GM19239 (cell line): Measurements from ENCODE around the gene SETDB1.

Experiments
- DNase-seq: peaks from one replicate; pipeline ENCODE4 v3.0.0; 2011; ENCODE audit warnings: low spot score; ENCODE audit not compliant: insufficient read length
- FAIRE-seq: peaks from 2 replicates; lab custom pipeline; 2011; peaks lifted over from hg19 to GRCh38; lab: Jason Lieb, UNC

The SETDB1 gene

DNA sequence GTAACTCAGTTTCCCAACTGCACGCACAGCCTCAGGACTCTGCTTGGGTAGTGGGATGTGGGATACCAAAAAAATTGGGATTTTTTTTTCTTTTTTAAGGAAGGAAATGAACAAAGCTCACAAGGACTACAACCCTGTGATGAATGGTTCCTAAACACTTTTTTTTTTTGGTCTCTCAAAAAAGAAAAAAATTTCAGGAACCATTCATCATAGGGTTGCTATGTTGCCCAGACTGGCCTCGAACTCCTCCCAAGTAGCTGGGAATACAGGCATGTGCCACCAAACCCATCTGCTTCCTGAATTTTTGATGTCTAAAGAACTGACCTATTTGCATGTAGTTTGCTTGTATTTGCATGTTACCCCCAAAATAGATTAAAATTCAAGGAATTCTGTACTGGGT is 73.8 kb downstream of the SETDB1 start:
- DNase-seq (no peak), FAIRE-seq (no peak)

DNA sequence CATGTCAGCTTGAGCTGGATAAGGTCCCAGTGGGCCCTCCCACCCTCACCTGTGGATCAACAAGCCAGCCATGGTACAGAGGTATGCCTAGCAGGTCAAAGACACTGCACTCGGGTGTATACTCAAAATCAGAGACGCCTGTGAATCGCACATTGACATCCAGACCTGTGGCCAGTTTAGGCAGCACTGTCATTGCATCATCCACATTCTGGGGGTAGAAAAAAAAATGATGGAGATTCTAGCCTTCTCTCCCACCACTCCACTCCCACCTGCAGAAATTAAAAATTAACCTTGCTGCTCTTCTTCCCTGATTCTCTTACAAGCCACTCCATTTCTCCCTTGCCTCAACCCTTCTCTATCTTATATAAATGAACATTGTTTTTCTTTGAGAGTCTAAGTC is 74.2 kb downstream of the SETDB1 start:
- DNase-seq, result no peak
- FAIRE-seq, result no peak

DNA sequence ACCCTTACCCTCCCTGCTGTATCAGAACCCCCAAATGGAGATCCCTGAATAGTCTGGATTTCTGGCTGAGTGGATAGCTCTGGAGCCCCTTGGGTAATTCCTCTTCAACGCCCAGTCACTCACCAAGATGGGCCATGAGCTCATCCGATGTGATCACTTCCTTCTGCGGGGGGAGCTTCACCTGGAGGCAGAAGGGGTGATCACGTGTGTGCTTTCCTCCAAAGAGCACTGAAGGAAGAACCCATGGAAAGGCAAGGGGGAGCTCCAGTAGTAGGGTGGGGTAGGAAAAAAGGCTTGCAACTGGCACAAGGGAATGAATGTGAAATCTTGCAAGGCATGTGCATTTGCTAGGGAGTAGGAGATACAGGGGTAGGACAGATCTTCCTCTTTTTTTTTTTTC is 75.4 kb downstream of the SETDB1 start:
- DNase-seq (no peak), FAIRE-seq (no peak)

DNA sequence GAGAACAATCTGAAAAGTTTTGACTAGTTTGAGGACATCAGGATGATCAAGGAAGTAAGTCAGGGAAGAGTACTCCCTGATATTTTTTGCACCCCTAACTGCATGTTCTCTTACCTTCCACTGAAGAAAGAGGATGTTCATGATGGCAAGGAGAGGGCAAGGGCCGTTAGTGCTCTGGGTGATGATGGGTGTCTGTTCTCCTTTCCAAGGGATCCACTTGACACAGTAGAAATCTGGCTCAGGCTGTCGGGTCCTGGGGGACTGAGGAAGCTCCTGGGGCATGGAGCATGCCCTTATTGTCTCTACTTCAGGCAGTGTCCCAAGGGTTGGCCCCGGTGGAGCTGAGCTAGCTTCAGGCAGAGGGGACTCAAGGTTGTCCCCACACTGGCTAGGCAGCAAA is 75.9 kb downstream of the SETDB1 start:
- DNase-seq (no peak), FAIRE-seq (no peak)

DNA sequence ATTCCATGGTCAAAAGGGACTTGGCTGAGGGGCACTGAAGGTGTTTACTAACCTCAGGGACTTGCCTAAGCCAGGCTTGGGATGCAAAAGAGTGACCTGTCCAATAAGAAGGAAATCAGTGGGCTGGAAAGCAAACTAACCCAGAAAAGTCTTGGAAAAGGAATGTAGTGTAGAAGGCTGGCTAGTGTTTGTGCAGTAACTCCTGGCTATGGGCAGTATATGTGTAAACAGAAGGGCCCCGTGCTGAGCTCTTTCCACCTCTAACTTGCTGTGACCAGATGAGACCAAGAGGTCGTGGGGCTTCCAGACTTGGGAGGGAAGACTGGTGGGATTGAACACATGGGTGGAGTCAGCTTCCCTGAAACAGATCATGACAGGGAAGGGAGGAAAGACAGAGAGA is 76.4 kb downstream of the SETDB1 start:
- no peak for DNase-seq
- FAIRE-seq, result no peak

DNA sequence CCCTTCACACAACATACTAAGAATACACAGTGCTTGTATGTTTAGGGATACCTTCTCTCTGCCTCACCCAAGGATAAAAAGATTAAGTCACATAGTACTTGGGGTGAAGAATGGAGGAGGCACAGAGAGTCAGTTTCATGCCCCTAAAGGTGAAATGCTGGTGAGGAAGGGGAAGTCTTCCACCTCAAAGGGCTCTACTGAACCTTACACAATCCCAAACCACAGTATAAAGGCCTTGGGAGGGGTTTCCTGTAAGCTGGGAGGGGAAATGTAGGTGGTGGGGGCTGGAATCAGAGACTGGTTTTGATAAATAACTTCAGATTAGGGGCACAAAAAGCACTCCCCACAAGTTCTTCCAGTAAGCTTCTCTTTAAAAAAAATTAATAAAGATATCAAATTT is 77.0 kb downstream of the SETDB1 start:
- DNase-seq (no peak), FAIRE-seq (no peak)

DNA sequence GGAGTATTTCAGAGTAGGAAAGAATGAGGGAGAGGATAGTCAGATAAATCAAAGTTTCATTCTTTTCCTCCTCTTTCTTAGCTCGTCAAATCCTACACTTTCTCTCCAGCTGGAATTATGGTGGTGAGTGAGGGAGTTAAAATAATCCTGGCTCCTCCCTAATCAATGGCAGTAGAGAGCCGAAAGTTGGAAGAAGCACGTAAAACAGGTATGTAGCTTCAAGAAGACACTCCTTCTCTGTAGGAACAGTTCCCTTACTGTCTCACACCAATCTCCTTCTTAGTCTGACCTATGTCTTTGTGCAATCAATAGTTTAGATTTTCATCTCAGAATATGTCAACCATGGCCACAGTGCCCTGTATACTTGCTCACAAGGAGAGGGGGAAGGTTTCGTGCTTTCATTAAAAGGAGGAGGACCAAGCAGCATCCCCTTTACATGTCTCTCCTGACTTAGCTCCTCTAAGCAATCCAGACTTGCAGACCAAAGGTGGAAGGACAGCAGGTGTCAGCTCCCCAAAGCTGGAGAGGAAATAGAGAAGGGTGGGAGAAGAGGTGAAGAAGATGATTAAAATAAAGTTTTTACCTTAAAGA is 79.7 kb downstream of the SETDB1 start:
- peak; percentile 45 for FAIRE-seq
- DNase-seq, result no peak

DNA sequence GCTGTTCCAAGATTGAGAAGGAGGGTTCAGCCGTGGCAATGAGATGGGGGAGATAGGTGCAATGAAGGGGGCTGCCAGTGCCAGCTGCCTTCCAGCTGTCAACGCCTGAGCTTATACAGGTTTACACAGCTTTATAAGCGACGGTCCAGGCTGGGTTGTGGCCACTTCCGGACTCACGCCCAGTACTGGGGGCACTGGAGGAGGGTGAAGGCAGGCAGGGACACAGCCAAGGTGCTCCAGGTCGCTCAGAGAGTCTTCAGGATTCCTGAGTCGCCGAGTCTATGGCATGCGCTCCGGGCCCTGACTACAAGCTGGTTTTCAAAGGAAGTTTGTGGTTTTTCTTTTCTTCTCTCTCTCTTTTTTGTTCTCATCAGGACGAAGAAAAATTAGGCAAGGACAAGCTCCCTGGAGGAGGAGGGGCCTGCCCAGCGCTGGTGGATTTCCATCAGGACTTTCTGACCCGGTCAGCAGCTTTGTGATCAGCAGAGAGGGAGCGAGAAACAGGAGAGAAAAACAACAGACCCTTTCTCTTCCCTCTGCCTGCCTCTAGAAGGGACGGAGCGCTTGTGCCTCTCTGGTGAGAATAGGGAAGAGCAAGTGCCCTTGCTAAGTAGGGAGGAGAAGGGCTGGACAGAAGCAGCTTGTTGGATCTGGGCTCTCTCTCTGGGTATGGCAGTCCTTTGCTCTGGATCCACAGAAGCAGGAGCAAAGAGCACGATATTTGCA is 80.3 kb downstream of the SETDB1 start, which contains the start of gene MINDY1:
MINDY1 (minus strand) TSS at position 576 of the 726 bp plus-strand sequence. CDS start 4,285 bp downstream, outside the sequence.
- DNase-seq (no peak), FAIRE-seq (peak; percentile 86)

DNA sequence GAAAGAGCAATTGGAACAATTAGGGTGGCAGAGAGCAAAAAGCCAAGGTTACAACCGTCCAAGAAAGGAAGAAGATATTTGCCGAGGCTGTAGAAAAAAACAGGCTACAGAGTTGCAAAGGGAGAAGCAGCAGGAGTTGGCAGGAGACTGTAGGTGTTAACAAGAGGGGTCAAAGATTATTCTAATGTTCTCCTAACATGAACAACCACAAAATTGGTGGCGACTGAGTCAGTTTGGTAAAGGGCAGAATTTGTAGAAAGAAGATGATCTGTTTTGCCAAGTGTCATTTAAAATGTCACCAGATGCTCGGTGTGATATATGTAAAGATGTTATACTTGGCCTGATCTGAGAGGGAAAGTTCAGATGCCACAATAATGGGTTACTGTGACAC is 81.7 kb downstream of the SETDB1 start:
- no peak for FAIRE-seq
- no peak for DNase-seq

DNA sequence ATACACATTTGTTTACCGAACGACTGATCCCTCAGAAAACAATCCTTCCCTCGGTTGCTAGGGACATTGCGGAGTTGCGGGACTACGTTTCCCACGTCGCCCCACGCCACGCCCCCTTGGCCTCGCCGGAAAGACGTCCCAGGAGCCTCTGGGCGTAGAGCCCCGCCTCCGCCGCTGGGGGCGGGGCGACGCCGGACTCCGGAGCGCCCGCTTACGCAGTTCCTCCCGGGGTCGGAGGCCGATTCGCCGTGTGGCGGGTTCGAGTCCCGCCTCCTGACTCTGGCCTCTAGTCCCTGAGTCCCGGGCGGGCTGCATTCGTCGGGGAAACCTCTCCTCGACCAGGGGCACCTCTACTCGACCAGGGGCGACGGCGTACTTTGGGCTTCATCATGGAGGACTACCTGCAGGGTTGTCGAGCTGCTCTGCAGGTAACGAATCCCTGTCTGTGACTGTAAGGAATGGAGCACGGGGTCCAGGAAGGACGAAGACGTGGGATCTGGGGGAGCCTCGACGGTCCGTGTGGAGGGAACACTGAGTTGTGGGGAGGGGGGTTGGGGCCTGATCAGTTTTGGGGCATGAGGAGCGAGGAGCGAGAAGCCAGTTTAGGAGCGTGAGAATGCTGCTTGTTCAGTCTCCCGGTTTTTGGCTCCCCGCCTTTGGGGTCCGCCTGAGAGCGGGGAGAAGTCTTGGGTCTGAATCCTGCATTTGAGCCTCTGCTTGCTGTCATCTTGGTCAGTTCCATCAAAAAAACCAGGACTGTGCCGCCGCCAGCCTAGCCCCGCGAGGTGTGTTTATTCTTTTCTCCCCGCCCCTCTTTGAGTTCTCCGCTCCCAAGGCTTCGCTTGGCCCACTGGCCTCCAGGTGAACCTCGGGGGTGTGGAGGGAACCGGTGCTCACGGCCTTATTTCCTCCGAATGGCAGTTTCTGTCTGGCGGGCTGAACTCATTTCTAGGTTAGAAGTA is 82.4 kb downstream of the SETDB1 start, which contains the start of gene PRUNE1:
PRUNE1 (plus strand) TSS at position 206 of the 962 bp plus-strand sequence; CDS start at position 390, 184 bp downstream.
- DNase-seq (peak; percentile 90), FAIRE-seq (peak; percentile 94)

DNA sequence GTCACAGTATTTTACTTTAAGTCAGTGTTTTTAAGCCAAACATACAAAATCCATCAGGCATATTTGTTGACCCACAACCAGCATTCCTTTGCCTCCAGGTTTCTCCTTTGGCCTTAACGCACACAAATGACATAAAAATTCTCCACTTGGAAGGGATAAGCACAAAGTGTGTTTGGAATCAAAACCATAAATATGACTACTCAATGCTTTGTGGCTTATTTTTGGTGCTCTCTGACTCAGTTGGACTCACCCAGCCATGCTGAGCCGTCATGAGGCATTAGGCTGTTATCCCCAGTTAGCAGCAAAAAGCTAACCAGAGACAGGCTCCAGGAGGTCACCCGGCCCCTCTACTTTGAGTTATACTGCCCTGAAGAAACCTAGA is 83.0 kb downstream of the SETDB1 start:
- FAIRE-seq (no peak), DNase-seq (no peak)

DNA sequence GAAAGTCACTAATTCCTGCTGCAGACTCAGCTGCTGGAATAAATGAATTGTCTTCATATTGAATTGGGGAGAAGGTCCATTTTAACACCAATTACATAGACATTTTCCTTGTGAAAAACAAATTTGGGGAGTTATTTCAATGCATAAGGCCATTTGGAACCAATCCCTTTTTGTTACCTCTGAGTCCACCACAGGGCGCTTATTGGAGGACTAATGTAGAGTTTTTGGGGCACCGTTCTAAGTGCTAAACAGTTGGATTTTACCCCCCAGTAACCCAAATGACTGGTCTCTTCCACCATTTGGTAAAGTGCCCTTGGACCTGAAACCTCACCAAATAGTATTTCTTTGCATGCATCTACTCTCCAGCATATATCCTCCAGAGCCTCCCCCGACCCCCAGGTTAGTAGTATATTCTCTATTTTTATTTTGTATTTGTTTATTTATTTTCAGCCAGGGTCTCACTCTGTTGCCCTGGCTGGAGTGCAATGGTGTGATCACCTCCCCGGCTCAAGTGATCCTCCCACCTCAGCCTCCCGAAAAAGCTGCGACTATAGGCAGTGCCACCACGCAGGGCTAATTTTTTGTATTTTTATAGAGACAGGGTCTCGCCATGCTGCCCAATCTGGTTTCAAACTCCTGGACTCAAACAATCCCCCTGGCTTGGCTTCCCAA is 83.6 kb downstream of the SETDB1 start:
- FAIRE-seq (no peak), DNase-seq (no peak)

DNA sequence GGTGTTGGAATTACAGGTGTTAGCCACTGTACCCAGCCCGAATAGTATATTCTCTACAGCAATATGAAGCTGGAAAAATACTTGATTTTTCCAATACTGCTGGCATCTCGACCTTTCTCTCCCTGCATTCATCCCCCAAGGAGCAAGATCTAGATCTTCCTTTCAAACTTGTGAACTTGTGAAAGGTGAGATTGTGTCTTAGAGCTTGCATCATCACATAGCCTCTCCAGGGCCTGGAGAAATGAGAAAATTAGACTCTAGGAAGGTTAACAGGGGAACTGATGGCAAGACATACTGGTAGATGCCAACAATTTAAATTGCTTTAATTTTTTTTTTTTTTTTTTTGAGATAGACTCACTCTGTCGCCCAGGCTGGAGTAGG is 84.2 kb downstream of the SETDB1 start:
- FAIRE-seq (no peak), DNase-seq (no peak)

DNA sequence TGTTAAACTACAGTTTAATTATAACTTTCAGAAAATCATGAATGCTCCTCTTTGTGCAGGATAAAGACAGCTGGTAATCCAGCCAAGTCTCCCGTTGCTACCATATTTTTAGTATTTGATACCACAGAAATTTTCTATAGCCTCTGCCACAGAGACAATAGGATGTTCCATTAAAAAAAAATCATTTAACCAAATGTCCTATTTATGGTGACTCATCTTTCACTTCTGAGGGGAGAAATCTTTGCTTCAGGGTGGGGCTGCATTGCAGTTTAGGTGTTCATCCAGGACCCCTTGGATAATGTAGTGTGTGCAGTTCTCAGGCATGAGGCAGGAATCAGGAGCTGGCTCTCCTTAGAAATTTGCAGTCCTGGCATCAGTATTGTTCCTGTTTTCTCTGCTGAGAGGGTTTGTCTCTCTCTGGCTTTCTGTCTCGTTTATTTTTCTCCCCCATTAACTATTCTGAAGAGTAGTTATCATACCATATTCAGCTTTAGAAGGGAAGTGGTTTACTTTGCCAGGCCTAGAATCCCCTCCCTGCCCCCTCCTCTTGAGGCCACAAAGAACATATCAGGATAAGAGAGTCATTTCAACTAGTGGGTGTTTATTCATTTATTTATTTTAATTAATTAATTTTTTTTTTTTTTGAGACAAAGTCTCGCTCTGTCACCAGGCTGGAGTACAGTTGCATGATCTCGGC is 85.1 kb downstream of the SETDB1 start:
- no peak for DNase-seq

DNA sequence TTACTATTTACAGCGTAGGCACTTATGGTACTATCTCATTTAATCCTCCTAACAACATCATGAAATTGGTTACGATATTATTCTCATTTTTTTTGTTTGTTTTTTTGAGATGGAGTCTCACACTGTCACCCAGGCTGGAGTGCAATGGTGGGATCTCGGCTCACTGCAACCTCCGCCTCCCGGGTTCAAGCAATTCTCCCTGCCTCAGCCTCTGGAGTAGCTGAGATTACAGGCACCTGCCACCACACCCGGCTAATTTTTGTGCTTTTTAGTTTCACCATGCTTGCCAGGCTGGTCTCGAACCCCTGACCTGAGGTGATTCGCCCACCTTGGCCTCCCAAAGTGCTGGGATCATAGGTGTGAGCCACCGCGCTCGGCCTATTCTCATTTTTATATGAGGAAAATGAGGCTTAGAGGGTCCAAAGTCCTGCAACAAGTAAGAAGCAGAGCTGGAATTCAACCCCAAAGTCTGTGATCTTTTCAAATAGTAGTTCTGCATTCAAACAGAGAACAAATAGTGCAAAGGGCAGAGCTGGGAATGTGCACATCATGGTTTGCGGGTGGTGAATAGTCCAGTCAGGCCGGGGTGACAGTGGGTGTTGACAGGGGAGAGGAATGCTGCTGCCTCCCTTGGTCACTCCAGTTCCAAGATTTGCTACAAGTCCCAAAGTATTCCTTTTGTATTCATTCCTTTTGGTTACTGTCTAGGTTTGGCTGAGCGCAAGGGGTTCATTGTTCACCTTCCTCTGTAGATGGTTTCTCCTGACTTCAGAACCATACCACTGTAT is 86.7 kb downstream of the SETDB1 start:
- DNase-seq (no peak), FAIRE-seq (no peak)

More for the DNA sequence above, 85.1 kb downstream of the SETDB1 start:
- FAIRE-seq, result no peak

DNA sequence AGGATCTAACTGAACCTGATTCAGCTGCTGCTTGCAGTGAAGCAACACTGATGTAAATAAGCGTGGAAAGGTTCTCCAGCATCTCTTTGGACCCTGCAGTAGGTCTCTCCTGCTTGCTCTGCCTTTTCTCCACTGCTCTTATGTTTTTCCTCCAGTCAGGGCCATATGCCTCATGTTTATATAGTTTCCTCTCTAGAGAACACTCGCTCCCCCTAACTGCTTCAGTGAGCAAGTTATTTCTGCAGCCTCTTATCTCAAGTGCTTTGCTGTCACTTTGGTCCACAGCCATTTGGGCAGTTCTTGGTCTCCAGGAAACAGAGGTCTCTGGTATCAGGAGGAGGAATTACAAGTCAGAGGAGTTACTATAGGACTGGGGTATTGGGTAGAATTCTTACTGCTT is 87.4 kb downstream of the SETDB1 start:
- FAIRE-seq (no peak), DNase-seq (no peak)
